Astrocyte of the hippocampus (primary cell): ENCODE measurements around the gene DHRS7B.
A peak's percentile ranks its signal among the peaks of the same experiment; 100 is the strongest.

Experiments
- DNase-seq: peaks from one replicate; pipeline ENCODE4 v3.0.0; 2011; ENCODE audit warnings: low read depth, low spot score

DHRS7B gene

GRCh38 chr17:21152731-21153130 lies 26.0 kb downstream of the DHRS7B start:
- no peak for DNase-seq

DNA sequence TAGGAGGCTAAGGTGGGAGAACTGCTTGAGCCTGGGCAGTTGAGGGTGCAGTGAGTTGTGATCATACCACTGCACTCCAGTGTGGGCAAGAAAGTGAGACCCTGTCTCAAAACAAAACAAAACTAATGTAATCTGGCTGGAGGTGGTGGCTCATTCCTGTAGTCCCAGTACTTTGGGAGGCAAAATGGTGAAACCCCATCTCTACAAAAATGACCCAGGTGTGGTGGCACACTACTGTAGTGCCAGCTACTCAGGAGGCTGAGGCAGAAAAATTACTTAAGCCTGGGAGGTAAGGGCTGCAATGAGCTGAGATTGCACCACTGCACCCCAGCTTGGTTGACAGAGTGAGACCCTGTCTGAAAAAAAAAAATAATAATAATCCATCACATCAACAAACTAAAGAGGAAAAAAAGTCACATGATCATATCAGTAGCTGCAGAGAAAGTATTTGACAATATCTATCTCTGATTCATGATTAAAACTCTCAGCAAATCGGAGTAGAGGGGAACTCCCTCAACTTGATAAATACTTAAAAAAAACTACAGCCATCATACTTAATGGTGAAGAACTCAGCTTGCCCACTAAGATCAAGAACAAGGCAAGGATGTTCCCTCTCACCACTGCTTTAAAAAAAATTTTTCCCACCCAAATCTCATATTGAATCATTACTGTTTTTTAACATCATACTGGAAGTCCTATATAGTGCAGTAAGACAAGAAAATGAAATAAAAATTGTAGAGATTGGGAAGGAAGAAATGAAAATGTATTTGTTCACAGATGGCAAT lies 31.0 kb downstream of the DHRS7B start:
- DNase-seq: no peak

GRCh38 chr17:21160401-21160800 lies 33.6 kb downstream of the DHRS7B start:
- DNase-seq: no peak

DNA sequence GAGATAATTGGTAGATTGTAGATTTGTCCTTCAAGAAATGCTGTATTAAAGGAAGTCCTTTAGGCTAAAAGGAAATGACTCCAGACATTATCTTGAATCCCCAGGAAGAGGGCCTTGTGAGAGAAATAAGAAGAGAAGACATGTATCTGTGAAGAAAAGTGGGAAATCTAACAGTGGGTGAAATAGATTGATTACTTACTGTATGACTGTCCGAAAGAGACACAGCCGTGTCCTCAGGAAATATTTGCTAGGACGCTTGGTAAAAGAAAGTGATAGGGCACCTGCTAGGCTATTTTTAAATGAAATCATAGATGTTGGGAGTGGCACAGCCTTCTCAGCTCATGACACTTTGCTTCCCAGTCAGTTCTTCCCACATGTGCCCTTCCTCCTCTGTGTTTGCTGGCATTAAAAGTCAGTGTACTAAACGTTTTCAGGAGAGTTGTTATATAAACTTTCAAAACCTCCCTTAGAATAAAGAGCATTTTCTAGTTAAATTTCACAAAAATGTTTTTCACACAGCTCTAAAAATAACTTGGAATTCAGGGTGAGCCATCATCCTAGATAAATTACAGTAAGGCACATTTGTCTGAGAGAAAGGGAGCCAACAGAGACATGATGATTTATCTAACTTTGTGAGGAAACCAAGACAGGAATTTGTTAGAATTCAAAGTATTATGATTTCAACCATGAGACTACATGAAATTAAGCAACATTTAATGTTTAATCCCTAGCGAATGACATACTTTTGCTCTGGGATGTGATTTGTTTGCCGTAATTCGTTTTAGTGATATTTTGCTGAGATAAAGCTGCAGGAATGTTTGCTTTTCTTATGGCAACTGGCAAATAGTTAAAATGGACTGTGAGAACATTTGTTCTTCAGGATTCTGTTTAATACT lies 35.0 kb downstream of the DHRS7B start:
- no peak for DNase-seq

GRCh38 chr17:21162394-21162775 lies 35.6 kb downstream of the DHRS7B start:
- DNase-seq: no peak

DNA sequence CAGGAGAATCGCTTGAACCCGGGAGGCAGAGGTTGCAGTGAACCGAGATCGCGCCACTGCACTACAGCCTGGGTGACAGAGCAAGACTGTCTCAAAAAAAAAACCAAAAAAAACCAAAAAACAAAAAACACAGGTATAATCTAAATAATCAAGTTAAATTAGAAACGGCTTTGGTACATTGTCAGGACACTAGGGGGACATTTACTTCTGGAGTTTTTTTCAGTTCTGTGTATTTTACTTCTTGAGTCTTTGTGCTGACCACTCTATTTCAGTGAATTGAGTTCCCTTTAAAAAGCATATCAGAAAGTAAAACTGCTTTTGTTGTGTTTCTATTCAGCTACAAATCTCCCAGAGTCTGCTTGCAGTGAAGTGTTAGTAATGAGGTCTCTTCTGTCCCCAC lies 36.3 kb downstream of the DHRS7B start:
- no peak for DNase-seq

- no peak for DNase-seq
These were observed 37.5 kb downstream of the DHRS7B start for GRCh38 chr17:21164216-21164615.

DNA sequence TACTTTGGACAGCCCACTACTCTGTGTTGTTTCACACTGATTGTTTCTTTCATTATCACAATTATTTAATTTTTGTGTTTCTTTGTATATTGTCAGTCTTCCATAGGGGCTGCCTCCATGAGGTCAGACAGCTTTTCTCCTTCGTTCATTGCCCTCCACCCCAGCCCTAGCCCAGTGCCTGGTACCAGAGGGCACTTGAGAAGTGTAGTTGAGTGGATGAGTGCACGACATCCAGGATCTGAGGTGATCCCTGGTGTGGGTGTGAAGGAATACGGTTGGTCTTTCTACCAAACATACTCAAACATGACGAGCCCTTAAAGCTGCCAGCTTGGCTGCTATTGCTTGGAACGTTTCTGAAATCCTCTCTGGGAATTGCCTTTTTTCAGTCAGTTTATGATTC lies 37.9 kb downstream of the DHRS7B start:
- DNase-seq: no peak

DNA sequence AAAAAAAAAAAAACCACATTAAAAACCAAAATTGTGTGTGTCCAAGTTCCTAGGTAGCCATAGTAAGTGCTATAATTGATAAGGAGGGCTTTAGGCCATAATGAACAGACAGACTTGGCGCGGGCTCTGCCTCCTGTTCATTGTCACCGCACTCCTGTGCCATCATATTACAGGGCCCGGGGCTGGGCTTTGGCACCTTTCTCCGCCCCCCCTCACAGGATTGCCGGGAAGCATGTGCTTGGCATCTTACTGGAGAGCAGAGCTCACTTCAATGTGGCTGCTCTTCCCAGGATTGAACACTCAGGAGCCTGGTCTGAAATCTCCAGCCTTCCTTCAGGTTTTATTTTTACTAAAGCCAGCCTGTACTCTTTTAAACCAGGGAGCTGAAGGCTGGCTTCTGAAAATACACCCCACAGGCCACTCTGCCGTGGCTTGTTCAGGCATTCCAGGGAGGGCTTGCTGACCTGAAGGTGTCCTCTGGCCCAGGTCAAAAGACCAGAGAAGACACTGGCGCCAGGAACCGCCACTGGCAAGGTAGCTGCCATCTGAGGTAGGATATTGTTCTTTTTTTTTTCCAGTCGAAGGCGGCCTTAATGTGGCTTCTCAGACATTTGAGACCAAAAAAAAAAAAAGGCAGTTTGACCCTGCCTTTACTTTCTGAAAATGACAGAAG lies 39.3 kb downstream of the DHRS7B start:
- no peak for DNase-seq

GRCh38 chr17:21166595-21167210 lies 39.9 kb downstream of the DHRS7B start:
- peak; percentile 48 for DNase-seq

- DNase-seq: no peak
These were observed 40.5 kb downstream of the DHRS7B start for GRCh38 chr17:21167303-21167702.

GRCh38 chr17:21168555-21168865 lies 41.7 kb downstream of the DHRS7B start:
- DNase-seq: no peak

- no peak for DNase-seq
These were observed 42.7 kb downstream of the DHRS7B start for GRCh38 chr17:21169496-21169895.

DNA sequence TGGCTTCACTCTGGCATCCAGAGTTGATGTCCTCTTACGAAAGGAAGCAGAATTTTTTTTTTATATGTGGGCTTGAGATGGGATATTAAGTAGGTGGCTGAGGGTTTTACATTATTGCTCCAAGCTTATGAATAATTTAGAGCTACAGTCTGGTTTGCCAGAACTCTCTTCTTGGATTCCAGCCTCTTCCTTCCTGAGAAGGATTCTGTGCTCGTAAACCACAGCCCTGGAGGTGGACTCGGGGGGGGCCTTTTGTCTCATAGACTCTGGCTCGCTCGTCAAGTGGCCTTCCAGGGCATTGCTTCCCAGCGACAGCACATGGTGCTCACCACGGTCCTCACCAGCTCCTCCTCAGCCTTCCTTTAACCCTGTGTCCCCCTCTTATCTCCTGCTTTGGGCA lies 44.0 kb downstream of the DHRS7B start:
- DNase-seq: peak; percentile 39

DNA sequence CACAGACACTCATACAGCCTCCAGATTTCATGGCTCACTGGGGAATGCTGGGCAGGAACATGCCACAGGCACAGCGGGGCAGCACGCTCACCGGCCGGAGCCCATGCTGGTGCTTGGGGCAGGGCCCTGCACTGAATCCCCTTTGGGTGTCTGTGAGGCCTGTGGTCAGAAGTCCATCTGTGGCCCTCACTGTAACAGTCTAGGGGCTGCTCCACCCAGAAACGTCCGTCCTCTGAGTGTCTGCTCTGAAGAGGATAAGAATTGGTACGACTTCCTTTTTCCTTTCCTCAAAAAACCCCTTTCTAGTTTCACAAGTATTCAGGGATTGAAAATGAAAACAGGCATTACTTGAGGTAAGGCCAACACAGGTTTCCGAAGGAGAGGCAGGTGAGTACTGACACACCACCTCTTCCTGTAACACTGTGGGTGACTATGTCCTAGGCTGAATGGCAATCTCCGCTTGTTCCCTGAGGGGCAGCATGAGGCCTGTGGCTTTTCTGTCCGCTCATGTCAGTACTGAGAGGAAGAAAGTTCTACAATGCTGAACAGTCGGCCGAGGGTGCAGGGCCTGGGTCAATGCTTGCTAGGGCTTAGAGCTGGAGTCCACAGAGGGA lies 44.7 kb downstream of the DHRS7B start:
- no peak for DNase-seq

DNA sequence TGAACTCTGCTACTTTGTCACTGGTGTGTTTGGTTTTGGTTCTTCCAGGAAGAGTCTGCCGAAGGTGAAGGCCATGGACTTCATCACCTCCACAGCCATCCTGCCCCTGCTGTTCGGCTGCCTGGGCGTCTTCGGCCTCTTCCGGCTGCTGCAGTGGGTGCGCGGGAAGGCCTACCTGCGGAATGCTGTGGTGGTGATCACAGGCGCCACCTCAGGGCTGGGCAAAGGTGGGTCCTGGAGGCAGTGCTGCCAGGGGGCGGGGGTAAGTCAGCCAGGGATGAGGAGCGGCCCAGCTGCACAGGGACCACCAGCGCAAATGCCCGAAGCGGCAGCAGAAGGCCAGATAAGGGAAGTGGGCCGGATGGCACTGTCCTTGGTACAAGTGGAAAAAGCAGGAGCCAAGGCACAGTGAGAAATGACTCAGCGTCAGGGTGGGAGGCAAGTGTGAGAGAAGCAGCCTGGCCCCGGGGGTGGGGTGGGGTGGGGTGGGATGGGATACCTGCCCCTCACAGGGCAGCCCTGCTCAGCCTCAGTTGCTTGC lies 45.3 kb downstream of the DHRS7B start:
- no peak for DNase-seq

DNA sequence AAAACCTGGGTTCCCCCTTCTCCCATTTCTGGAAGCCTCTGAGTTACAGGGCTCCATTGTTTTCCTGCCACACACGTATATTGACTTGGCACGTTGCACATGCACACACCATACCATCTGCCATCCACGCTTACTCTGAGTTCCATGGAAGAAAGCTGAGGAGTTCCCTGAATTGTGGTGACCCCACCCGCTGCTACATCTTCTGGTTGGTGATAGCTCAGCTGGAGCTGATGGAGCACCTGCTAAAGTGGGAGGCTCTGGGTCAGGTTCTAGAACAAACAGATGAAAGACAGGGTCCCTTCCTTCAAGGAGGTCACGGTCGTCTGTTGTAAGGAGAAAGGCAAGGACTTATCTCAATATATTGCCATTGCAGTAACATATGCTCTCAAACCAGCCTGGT lies 46.1 kb downstream of the DHRS7B start:
- DNase-seq: no peak

DNA sequence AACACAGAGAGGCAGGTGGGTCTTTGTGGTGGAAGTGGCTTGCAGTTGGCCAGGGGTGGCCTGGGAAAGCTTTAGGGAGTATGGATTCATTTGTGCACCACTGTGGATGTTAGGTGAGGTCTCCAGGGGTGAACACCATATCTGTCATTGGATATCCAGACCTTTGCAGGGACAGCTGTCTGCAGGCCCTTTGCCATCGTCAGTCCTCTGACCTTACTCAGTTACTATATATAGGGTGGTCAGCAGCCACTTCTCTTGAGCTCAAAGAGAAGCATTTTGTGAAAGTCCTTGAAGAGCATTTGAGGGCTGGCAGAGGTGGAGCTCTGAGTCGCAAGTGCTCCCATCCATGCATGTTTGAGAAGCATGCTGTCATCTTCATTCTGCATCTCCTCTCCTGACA lies 46.8 kb downstream of the DHRS7B start:
- no peak for DNase-seq

DNA sequence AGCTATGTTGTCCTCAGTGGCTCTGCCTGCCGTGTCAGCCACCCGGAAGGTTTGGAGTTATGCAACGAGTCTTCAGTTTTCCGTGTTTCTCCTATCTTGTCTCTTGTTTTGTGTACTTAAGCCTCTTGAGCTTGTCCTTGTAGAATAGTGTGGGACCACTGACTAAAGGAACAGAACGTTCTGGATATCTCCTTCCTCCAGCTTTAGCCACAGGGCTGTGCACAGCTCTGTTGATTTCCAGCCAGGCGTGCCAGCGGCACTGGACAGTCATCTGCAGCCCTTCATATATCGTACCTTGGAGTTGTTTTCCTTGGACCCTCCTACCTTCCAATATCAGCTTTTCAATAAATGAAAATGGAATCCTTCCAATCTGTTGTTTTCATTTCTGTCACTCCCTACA lies 47.4 kb downstream of the DHRS7B start:
- no peak for DNase-seq

DNA sequence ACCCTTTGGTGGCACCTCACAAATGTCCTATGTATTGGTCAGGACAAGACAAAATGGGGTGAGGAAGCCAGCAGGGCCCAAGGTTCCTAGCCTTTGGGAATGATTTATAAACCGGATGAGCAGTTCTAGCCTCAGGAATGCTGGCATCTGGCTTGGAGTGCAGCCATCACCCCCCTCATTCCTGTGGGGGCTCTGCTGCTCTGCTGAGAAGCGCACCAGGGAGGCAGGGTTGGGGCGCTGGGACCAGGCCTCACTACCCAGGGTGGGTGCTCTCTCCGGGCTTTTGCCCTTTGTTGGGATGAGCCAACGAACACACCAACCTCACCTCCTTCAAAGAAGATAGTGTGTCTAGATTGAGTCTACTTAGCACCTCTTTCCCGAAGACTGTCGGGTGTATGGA lies 47.9 kb downstream of the DHRS7B start:
- DNase-seq: peak; percentile 59

- no peak for DNase-seq
These were observed 50.1 kb downstream of the DHRS7B start for GRCh38 chr17:21176773-21177395.
